BE2C (cell line): Measurements from ENCODE around the gene OSCP1.
A peak's percentile ranks its signal among the peaks of the same experiment; 100 is the strongest.

Experiments
- DNase-seq: peaks from one replicate; pipeline ENCODE4 v3.0.0-alpha.2; 2020
- H3K27me3 ChIP-seq: fragments of 250-450 bp; sonication (Bioruptor Pico); 2 replicates; pipeline ENCODE4 v1.5.1; 2020; ENCODE audit warnings: mild to moderate bottlenecking
- H3K36me3 ChIP-seq: fragments of 250-450 bp; sonication (Bioruptor Pico); 2 replicates; pipeline ENCODE4 v1.5.1; 2020; ENCODE audit warnings: mild to moderate bottlenecking
- H3K4me1 ChIP-seq: fragments of 250-450 bp; sonication (Bioruptor Pico); 2 replicates; pipeline ENCODE4 v1.5.1; 2020
- H3K4me3 ChIP-seq: 2 replicates; pipeline ENCODE4 v1.5.1; 2011; ENCODE audit warnings: low read depth, low read length
- H3K9me3 ChIP-seq: fragments of 250-450 bp; sonication (Bioruptor Pico); 2 replicates; pipeline ENCODE4 v1.5.1; 2020
- TF ChIP-seq, protein P1 (sequence below): IDR thresholded peaks from 2 replicates; pipeline ENCODE4 v1.5.1; 2012; ENCODE audit warnings: mild to moderate bottlenecking, low read depth, low read length

OSCP1 gene

DNA sequence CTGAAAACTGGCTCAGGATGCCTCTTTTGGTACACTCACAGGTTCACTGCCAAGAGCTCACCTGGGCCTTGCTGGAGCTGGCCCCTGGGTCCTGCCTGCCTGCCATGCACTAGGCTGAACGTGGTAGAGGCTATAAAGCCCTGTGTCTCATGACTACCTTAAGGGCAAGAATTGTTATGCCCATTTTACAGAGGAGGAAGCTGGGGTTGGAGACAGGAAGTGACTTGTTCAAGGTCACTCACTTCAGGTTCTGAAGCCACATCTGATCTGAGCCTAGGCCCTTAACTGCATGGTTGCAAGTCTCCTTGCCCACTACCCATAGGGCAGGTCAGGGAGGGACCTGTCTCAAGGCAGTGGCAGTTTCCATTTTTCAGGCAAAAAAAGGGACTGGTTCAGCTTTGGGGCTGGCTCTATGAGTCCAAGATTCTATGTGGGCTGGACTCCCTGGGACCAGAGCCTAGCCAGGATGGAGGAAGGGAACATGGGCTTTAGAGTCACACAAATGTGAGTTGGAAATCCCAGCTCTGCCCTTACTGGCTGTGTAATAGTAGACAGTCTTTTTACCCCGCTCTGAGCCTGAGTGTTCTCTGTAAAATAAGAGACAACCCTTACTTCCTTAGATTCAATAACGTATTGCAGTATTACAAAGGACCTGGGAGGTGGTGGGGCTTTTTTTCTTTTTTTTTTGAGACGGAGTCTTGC, 72.3 kb downstream of the OSCP1 start:
- DNase-seq = no peak
- no peaks in the 10 kb centered on the region for H3K9me3 ChIP-seq
- H3K4me1 ChIP-seq = peaks cover 31% of the 10 kb centered on the region
- TF ChIP-seq, protein P1, sequence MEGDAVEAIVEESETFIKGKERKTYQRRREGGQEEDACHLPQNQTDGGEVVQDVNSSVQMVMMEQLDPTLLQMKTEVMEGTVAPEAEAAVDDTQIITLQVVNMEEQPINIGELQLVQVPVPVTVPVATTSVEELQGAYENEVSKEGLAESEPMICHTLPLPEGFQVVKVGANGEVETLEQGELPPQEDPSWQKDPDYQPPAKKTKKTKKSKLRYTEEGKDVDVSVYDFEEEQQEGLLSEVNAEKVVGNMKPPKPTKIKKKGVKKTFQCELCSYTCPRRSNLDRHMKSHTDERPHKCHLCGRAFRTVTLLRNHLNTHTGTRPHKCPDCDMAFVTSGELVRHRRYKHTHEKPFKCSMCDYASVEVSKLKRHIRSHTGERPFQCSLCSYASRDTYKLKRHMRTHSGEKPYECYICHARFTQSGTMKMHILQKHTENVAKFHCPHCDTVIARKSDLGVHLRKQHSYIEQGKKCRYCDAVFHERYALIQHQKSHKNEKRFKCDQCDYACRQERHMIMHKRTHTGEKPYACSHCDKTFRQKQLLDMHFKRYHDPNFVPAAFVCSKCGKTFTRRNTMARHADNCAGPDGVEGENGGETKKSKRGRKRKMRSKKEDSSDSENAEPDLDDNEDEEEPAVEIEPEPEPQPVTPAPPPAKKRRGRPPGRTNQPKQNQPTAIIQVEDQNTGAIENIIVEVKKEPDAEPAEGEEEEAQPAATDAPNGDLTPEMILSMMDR = no peak
- no peaks in the 10 kb centered on the region for H3K27me3 ChIP-seq
- no peak overlapping the region for H3K4me3 ChIP-seq
- H3K36me3 ChIP-seq = no peaks in the 10 kb centered on the region

DNA sequence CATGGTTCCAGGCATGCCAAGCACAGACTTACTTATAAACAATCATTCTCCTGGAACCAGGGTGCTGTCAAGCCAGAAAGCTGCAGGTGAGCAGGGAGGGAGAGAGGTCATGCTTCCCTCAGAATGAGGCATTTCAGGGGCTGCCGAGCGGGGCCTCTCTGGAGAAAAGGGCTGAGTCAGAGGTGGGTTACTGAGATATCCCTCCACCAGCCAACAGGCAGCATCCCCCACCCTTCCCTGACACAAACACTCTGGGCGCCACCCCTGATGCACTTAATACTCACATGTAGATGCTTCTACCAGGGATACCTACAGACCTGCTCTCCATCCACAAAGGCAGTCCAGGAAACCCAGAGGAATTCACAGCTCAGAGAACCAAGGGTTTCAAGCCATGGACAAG, 77.6 kb downstream of the OSCP1 start:
- no peak overlapping the region for H3K4me3 ChIP-seq
- H3K4me1 ChIP-seq = peaks cover 30% of the 10 kb centered on the region
- H3K9me3 ChIP-seq = no peaks in the 10 kb centered on the region
- TF ChIP-seq, protein P1 = no peak
- no peaks in the 10 kb centered on the region; the same call in 1 of the 2 replicates for H3K36me3 ChIP-seq
- H3K27me3 ChIP-seq = no peaks in the 10 kb centered on the region
- no peak for DNase-seq

GRCh38 chr1:36369061-36369861, 81.0 kb downstream of the OSCP1 start:
- H3K36me3 ChIP-seq = no peaks in the 10 kb centered on the region; the same call in 1 of the 2 replicates
- H3K4me3 ChIP-seq = no peak overlapping the region
- TF ChIP-seq, protein P1 = peak; percentile 68
- peak; percentile 73 for DNase-seq
- H3K27me3 ChIP-seq = no peaks in the 10 kb centered on the region
- H3K9me3 ChIP-seq = no peaks in the 10 kb centered on the region
- H3K4me1 ChIP-seq = peaks cover 23% of the 10 kb centered on the region
